Parathyroid adenoma (tissue), 2 donors: ENCODE measurements around the gene FBXO4.
A peak's percentile ranks its signal among the peaks of the same experiment; 100 is the strongest.

Experiments
- H2AFZ ChIP-seq: fragments of 300-600 bp; sonication (generic); one replicate; pipeline ENCODE4 v1.7.0; 2017; ENCODE audit warnings: antibody characterized with exemption, mild to moderate bottlenecking
- H3K27ac ChIP-seq: fragments of 300-600 bp; sonication (generic); one replicate; pipeline ENCODE4 v1.7.0; 2017
- H3K27me3 ChIP-seq: fragments of 300-600 bp; sonication (generic); one replicate; pipeline ENCODE4 v1.7.0; 2017; ENCODE audit warnings: low read length; ENCODE audit not compliant: control insufficient read depth, insufficient read depth
- H3K36me3 ChIP-seq: fragments of 300-600 bp; sonication (generic); one replicate; pipeline ENCODE4 v1.7.0; 2017; ENCODE audit warnings: low read length; ENCODE audit not compliant: control insufficient read depth, insufficient read depth
- H3K4me1 ChIP-seq: fragments of 300-600 bp; sonication (generic); one replicate; pipeline ENCODE4 v1.7.0; 2017; ENCODE audit warnings: control low read depth
- H3K4me2 ChIP-seq: fragments of 300-600 bp; sonication (generic); one replicate; pipeline ENCODE4 v1.7.0; 2017; ENCODE audit warnings: low read length
- H3K4me3 ChIP-seq: fragments of 300-600 bp; sonication (generic); one replicate; pipeline ENCODE4 v1.7.0; 2017; ENCODE audit warnings: low read depth, low read length
- H3K79me2 ChIP-seq: fragments of 300-600 bp; sonication (generic); one replicate; pipeline ENCODE4 v1.7.0; 2017; ENCODE audit warnings: control low read depth
- H3K9ac ChIP-seq: fragments of 300-600 bp; sonication (generic); one replicate; pipeline ENCODE4 v1.7.0; 2017; ENCODE audit warnings: mild to moderate bottlenecking
- H3K9me3 ChIP-seq: fragments of 300-600 bp; sonication (generic); one replicate; pipeline ENCODE4 v1.7.0; 2017; ENCODE audit warnings: low read length; ENCODE audit not compliant: control insufficient read depth
- TF ChIP-seq, protein P1 (sequence below): fragments of 300-600 bp; sonication (generic); IDR thresholded peaks from one replicate; pipeline ENCODE4 v1.7.0; 2017; ENCODE audit warnings: antibody characterized with exemption, mild to moderate bottlenecking
- donor health status: primary hyperparathyroidism.

The FBXO4 gene

DNA sequence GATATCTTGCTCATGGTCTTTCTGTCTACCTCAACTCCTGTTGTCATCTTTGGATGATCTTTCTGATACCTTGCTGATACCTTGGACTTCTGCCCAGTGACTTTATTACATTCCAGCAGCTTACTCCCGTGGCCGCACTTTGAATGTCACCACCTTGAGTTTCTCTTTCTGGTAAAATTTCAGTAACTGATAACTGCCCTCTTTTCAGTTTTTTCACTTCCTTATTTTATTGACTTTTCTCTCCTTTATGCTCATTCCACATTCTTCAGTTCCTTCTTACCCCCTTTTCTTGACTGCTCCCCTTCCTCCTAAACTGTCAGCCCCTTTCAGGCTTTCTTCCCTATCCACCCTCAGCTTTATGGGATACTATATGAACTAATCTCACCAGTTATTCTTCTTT lies 7.0 kb upstream of the FBXO4 start:
- H2AFZ ChIP-seq, result no peak overlapping the region
- H3K27ac ChIP-seq, result no peak overlapping the region
- no peak overlapping the region for H3K4me2 ChIP-seq
- H3K36me3 ChIP-seq, result no peaks in the 10 kb centered on the region
- H3K9me3 ChIP-seq, result no peaks in the 10 kb centered on the region
- TF ChIP-seq, protein P1, sequence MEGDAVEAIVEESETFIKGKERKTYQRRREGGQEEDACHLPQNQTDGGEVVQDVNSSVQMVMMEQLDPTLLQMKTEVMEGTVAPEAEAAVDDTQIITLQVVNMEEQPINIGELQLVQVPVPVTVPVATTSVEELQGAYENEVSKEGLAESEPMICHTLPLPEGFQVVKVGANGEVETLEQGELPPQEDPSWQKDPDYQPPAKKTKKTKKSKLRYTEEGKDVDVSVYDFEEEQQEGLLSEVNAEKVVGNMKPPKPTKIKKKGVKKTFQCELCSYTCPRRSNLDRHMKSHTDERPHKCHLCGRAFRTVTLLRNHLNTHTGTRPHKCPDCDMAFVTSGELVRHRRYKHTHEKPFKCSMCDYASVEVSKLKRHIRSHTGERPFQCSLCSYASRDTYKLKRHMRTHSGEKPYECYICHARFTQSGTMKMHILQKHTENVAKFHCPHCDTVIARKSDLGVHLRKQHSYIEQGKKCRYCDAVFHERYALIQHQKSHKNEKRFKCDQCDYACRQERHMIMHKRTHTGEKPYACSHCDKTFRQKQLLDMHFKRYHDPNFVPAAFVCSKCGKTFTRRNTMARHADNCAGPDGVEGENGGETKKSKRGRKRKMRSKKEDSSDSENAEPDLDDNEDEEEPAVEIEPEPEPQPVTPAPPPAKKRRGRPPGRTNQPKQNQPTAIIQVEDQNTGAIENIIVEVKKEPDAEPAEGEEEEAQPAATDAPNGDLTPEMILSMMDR, result no peak
- no peaks in the 10 kb centered on the region for H3K27me3 ChIP-seq
- no peak overlapping the region for H3K9ac ChIP-seq
- no peak overlapping the region for H3K4me3 ChIP-seq
- peaks cover 2% of the 10 kb centered on the region for H3K79me2 ChIP-seq
- no peaks in the 10 kb centered on the region for H3K4me1 ChIP-seq

DNA sequence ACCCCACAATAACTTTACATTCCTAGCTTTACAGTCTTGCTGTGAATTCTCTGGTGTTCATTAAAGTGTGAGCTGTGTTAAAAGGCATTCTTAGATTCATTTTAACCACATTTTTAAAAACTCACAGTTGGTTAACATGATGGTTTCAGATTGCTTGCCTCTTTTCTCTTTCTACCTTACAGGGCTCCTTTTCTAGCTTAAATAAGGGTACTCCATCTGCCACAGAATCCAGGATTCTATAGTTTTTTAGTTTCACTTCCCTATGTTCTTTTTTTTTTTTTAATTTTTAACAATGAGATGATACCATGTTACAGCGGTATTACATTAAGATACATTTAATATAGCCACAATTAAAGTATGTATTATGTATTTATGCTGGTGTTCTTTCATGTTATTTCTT lies 3.9 kb upstream of the FBXO4 start:
- no peak overlapping the region for H3K9ac ChIP-seq
- no peak overlapping the region for H2AFZ ChIP-seq
- no peaks in the 10 kb centered on the region for H3K9me3 ChIP-seq
- H3K27ac ChIP-seq, result no peak overlapping the region
- H3K4me3 ChIP-seq, result no peak overlapping the region
- H3K36me3 ChIP-seq, result no peaks in the 10 kb centered on the region
- H3K79me2 ChIP-seq, result peaks cover 2% of the 10 kb centered on the region
- TF ChIP-seq, protein P1, result no peak
- no peaks in the 10 kb centered on the region for H3K4me1 ChIP-seq
- H3K27me3 ChIP-seq, result no peaks in the 10 kb centered on the region
- H3K4me2 ChIP-seq, result no peak overlapping the region

DNA sequence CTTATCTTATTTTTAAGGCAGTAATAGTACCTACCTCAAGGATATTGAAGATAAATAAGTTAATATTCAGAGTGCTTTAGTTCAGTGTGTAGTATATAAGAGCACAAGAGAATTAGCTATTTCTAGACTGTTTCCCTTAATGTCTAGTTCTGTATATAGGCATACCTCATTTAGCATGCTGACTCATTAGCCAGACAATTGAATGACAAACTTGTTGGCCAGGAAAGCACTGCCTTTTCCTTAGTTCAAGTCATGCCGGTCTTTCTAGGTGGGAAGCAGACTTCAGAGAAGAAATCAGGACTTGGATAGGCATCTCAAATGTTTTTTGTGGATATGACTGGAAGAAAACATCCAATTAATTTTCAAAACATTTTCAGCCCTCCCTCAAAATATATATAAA lies 3.2 kb upstream of the FBXO4 start:
- Histone ChIP-seq H3K9me3 (no peaks in the 10 kb centered on the region), H3K27me3 (no peaks in the 10 kb centered on the region), H3K36me3 (no peaks in the 10 kb centered on the region), H3K9ac (no peak overlapping the region), H2AFZ (no peak overlapping the region), H3K4me3 (no peak overlapping the region), H3K4me1 (no peaks in the 10 kb centered on the region), H3K27ac (no peak overlapping the region), H3K4me2 (no peak overlapping the region), H3K79me2 (peaks cover 2% of the 10 kb centered on the region)
- TF ChIP-seq, protein P1, result no peak

DNA sequence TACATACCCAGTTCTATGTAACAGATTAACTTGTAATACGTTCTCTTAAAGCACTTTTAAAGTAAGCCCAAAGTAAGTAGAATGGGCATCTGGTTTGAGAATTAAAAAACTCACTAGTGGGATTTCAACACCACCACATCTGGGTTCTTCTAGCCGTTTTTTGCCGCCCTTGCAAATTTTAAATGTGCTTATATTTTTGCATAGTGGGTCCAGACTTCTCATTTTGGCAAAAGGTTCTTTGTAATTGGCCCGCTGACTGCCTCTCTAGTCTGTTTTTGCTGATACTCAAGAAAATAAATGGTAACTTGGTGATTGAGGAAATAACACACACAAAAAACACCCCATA lies 582 bp upstream of the FBXO4 start:
- H3K36me3 ChIP-seq, result no peaks in the 10 kb centered on the region
- H3K27ac ChIP-seq, result peak overlapping the region; percentile 85
- H3K4me3 ChIP-seq, result peak overlapping the region; percentile 66
- H3K4me2 ChIP-seq, result peak overlapping the region; percentile 81
- H3K27me3 ChIP-seq, result no peaks in the 10 kb centered on the region
- peak overlapping the region; percentile 98 for H2AFZ ChIP-seq
- H3K9ac ChIP-seq, result no peak overlapping the region
- H3K79me2 ChIP-seq, result no peaks in the 10 kb centered on the region
- TF ChIP-seq, protein P1, result no peak
- no peaks in the 10 kb centered on the region for H3K4me1 ChIP-seq
- H3K9me3 ChIP-seq, result no peaks in the 10 kb centered on the region

DNA sequence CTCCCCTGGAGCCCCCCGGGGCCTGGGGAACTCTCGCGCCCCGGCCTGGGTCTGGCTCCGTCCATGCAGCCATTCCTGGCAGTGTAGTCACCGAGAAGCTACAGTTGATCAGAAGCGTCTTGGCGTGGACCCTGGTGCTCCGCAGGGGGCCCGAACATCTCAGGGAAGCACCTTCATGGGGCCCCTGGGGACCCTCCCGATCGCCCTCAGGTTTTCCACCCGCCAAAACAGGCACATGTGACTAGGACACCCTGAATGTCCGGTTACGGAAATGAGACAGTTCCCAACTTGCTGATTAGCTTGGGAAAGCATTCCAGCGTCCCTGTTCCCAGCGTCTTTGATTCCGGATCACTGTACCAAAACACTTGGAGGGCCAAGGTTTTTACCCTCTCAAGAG lies 472 bp downstream of the FBXO4 start:
- Histone ChIP-seq H3K27ac (peak overlapping the region; percentile 85), H3K79me2 (no peaks in the 10 kb centered on the region), H2AFZ (peak overlapping the region; percentile 98), H3K27me3 (no peaks in the 10 kb centered on the region), H3K9ac (peak overlapping the region; percentile 57), H3K9me3 (no peaks in the 10 kb centered on the region), H3K4me3 (peak overlapping the region; percentile 66), H3K4me1 (no peaks in the 10 kb centered on the region), H3K4me2 (peak overlapping the region; percentile 81), H3K36me3 (no peaks in the 10 kb centered on the region)
- TF ChIP-seq, protein P1, result no peak
